ENCODE results near the gene TECTA.
A peak's percentile ranks its signal among the peaks of the same experiment; 100 is the strongest.
"Not testable (repeated sequence)": the region's sequence is repeated elsewhere in the genome, so short reads cannot be mapped to it uniquely, and the experiment has no call there.

Gene TECTA

GRCh38 chr11:121226415-121227263, 125.6 kb downstream of the TECTA start:
- no peak overlapping the region for H3K27ac ChIP-seq
- no peak for DNase-seq (ENCODE audit: low read depth, low spot score)

GRCh38 chr11:121228851-121229250, 127.8 kb downstream of the TECTA start:
- no peak overlapping the region for H3K27ac ChIP-seq
- DNase-seq (ENCODE audit: low read depth, low spot score): no peak

- H3K27ac ChIP-seq: no peak overlapping the region
- DNase-seq (ENCODE audit: low read depth, low spot score): no peak
Observed at GRCh38 chr11:121229495-121230215, 128.6 kb downstream of the TECTA start.

- no peak overlapping the region for H3K27ac ChIP-seq
- DNase-seq (ENCODE audit: low read depth, low spot score): no peak
Observed at GRCh38 chr11:121231576-121232278, 130.7 kb downstream of the TECTA start.

- H3K27ac ChIP-seq: no peak overlapping the region
- DNase-seq (ENCODE audit: low read depth, low spot score): no peak
Observed at GRCh38 chr11:121235057-121235456, 134.0 kb downstream of the TECTA start.

GRCh38 chr11:121236115-121237001, 135.3 kb downstream of the TECTA start:
- no peak overlapping the region for H3K27ac ChIP-seq
- DNase-seq (ENCODE audit: low read depth, low spot score): no peak

GRCh38 chr11:121237247-121237646, 136.2 kb downstream of the TECTA start:
- DNase-seq (ENCODE audit: low read depth, low spot score): not testable (repeated sequence)
- H3K27ac ChIP-seq: peak overlapping the region; percentile 64

- peak; percentile 85 for DNase-seq (ENCODE audit: low read depth, low spot score)
- H3K27ac ChIP-seq: peak overlapping the region; percentile 64
Observed at GRCh38 chr11:121237686-121238658, 136.9 kb downstream of the TECTA start.

- DNase-seq (ENCODE audit: low read depth, low spot score): no peak
- no peak overlapping the region for H3K27ac ChIP-seq
Observed at GRCh38 chr11:121238956-121239355, 137.9 kb downstream of the TECTA start.

GRCh38 chr11:121240001-121240400, 139.0 kb downstream of the TECTA start:
- H3K27ac ChIP-seq; DNase-seq (ENCODE audit: low read depth, low spot score): not testable (repeated sequence)

GRCh38 chr11:121240650-121241303, 139.7 kb downstream of the TECTA start:
- DNase-seq (ENCODE audit: low read depth, low spot score): no peak
- H3K27ac ChIP-seq: no peak overlapping the region
